Measurements from ENCODE around the gene ITGB6. TPM values are rescaled to one million over a fixed set of nuclear protein-coding genes. Genes with fewer than 3 reads are reported as not detected.
A peak's percentile ranks its signal among the peaks of the same experiment; 100 is the strongest.

Gene ITGB6
- total RNA-seq, 2 donors from 2014 or later = 0.24 TPM; not detected in 1

GRCh38 chr2:160111951-160112798 lies 87.9 kb downstream of the ITGB6 start:
- no peaks in the 10 kb centered on the region for H3K27me3 Mint-ChIP-seq (ENCODE audit: insufficient read depth)
- H3K4me3 ChIP-seq (ENCODE audit: low read length) = no peak overlapping the region
- H3K36me3 Mint-ChIP-seq (ENCODE audit: low read depth) = no peaks in the 10 kb centered on the region
- TF ChIP-seq CTCF (conservative IDR thresholded peaks at IDR 0.05) = no peak
- H3K9ac ChIP-seq (ENCODE audit: extremely low read depth, low read length, poor library complexity, severe bottlenecking) = no peak overlapping the region
- no peak for DNase-seq
- WGBS, 2 experiments (ENCODE audit: insufficient coverage in 1 of 2, insufficient read length in 1 of 2) = 89 to 94% methylated on average over 7 to 8 of the region's 8 CpGs
- H3K4me3 Mint-ChIP-seq = no peak overlapping the region
- no peaks in the 10 kb centered on the region for H3K4me1 ChIP-seq (ENCODE audit: control insufficient read depth, insufficient read depth, low read length)
- no peaks in the 10 kb centered on the region for H3K9me3 ChIP-seq (ENCODE audit: control insufficient read depth, low read length)
- no peaks in the 10 kb centered on the region for H3K4me1 Mint-ChIP-seq
- no peaks in the 10 kb centered on the region for H3K27me3 ChIP-seq (ENCODE audit: control insufficient read depth, insufficient read depth, low read length, poor library complexity, severe bottlenecking)
- no peak overlapping the region for H3K27ac ChIP-seq (ENCODE audit: low read depth, low read length)
- peaks cover 12% of the 10 kb centered on the region for H3K9me3 Mint-ChIP-seq
- no peak overlapping the region for H3K27ac Mint-ChIP-seq
- no peaks in the 10 kb centered on the region for H3K36me3 ChIP-seq (ENCODE audit: control insufficient read depth, insufficient read depth, low read length)

GRCh38 chr2:160110674-160111239 lies 89.3 kb downstream of the ITGB6 start:
- WGBS, 2 experiments (ENCODE audit: insufficient coverage in 1 of 2, insufficient read length in 1 of 2) = 81 to 84% methylated on average over 6 to 7 of the region's 7 CpGs
- no peaks in the 10 kb centered on the region for H3K27me3 Mint-ChIP-seq (ENCODE audit: insufficient read depth)
- H3K27ac Mint-ChIP-seq = no peak overlapping the region
- Histone ChIP-seq H3K36me3 (ENCODE audit: control insufficient read depth, insufficient read depth, low read length) (no peaks in the 10 kb centered on the region), H3K27me3 (ENCODE audit: control insufficient read depth, insufficient read depth, low read length, poor library complexity, severe bottlenecking) (no peaks in the 10 kb centered on the region), H3K4me3 (ENCODE audit: low read length) (no peak overlapping the region), H3K27ac (ENCODE audit: low read depth, low read length) (no peak overlapping the region), H3K4me1 (ENCODE audit: control insufficient read depth, insufficient read depth, low read length) (no peaks in the 10 kb centered on the region), H3K9me3 (ENCODE audit: control insufficient read depth, low read length) (no peaks in the 10 kb centered on the region), H3K9ac (ENCODE audit: extremely low read depth, low read length, poor library complexity, severe bottlenecking) (no peak overlapping the region)
- no peak for TF ChIP-seq CTCF (conservative IDR thresholded peaks at IDR 0.05)
- H3K4me3 Mint-ChIP-seq = no peak overlapping the region
- DNase-seq = no peak
- H3K9me3 Mint-ChIP-seq = peaks cover 12% of the 10 kb centered on the region
- H3K4me1 Mint-ChIP-seq = no peaks in the 10 kb centered on the region
- no peaks in the 10 kb centered on the region for H3K36me3 Mint-ChIP-seq (ENCODE audit: low read depth)

- no peak overlapping the region for H3K27ac Mint-ChIP-seq
- 75 to 100% methylated on average over 1 to 5 of the region's 8 CpGs for WGBS, 2 experiments (ENCODE audit: insufficient coverage in 1 of 2, insufficient read length in 1 of 2)
- TF ChIP-seq CTCF (conservative IDR thresholded peaks at IDR 0.05) = peak; percentile 94
- no peaks in the 10 kb centered on the region for H3K36me3 Mint-ChIP-seq (ENCODE audit: low read depth)
- H3K4me3 Mint-ChIP-seq = no peak overlapping the region
- Histone ChIP-seq H3K4me3 (ENCODE audit: low read length) (no peak overlapping the region), H3K27me3 (ENCODE audit: control insufficient read depth, insufficient read depth, low read length, poor library complexity, severe bottlenecking) (no peaks in the 10 kb centered on the region), H3K9ac (ENCODE audit: extremely low read depth, low read length, poor library complexity, severe bottlenecking) (no peak overlapping the region), H3K9me3 (ENCODE audit: control insufficient read depth, low read length) (no peaks in the 10 kb centered on the region), H3K27ac (ENCODE audit: low read depth, low read length) (no peak overlapping the region), H3K4me1 (ENCODE audit: control insufficient read depth, insufficient read depth, low read length) (no peaks in the 10 kb centered on the region), H3K36me3 (ENCODE audit: control insufficient read depth, insufficient read depth, low read length) (no peaks in the 10 kb centered on the region)
- DNase-seq = peak; percentile 80
- H3K27me3 Mint-ChIP-seq (ENCODE audit: insufficient read depth) = no peaks in the 10 kb centered on the region
- no peaks in the 10 kb centered on the region for H3K4me1 Mint-ChIP-seq
- H3K9me3 Mint-ChIP-seq = peaks cover 6% of the 10 kb centered on the region
Observed at GRCh38 chr2:160109939-160110673, 90.0 kb downstream of the ITGB6 start.
